ENCODE results near the gene GRK5. TPM values are rescaled to one million over a fixed set of nuclear protein-coding genes. Genes with fewer than 3 reads are reported as not detected.

GRK5 gene
- total RNA-seq, 6 experiments from 2014 or later: 5.9 to 11.5 (median 7.9) TPM

GRCh38 chr10:119504651-119505050, 297.3 kb downstream of the GRK5 start:
- Histone ChIP-seq H3K27ac (no peak overlapping the region), H3K9me3 (no peaks in the 10 kb centered on the region), H3K4me3 (no peak overlapping the region), H3K36me3 (no peaks in the 10 kb centered on the region), H3K27me3 (no peaks in the 10 kb centered on the region), H3K4me1 (no peaks in the 10 kb centered on the region)
- DNase-seq (no peak), ATAC-seq (no peak)
- intact Hi-C loops (cut with DNase I): no loop called here
- TF ChIP-seq POLR2A (IDR thresholded peaks at IDR 0.05) (no peak), CTCF (IDR thresholded peaks at IDR 0.05) (no peak)
- WGBS (ENCODE audit: insufficient coverage, low coverage, low lambda C conversion rate, missing lambda C conversion rate): 92% methylated on average over 8 of the region's 10 CpGs

- no peaks in the 10 kb centered on the region for H3K4me1 ChIP-seq
- H3K36me3 ChIP-seq: no peaks in the 10 kb centered on the region
- no peaks in the 10 kb centered on the region for H3K27me3 ChIP-seq
- no peak overlapping the region for H3K4me3 ChIP-seq
- intact Hi-C loops (cut with DNase I): no loop called here
- no peak for TF ChIP-seq POLR2A (IDR thresholded peaks at IDR 0.05)
- TF ChIP-seq CTCF (IDR thresholded peaks at IDR 0.05): no peak
- 31% methylated on average over 2 of the region's 12 CpGs for WGBS (ENCODE audit: insufficient coverage, low coverage, low lambda C conversion rate, missing lambda C conversion rate)
- no peaks in the 10 kb centered on the region for H3K9me3 ChIP-seq
- DNase-seq: no peak
- no peak for ATAC-seq
- no peak overlapping the region for H3K27ac ChIP-seq
Observed at GRCh38 chr10:119505131-119505551, 297.8 kb downstream of the GRK5 start.

Small RNAs within 50 kb of the gene (microRNA-seq; reads per million reads assigned to microRNA genes)
- 0 reads per million in 2 donors for gene MIR4681

Small RNAs within 50 kb of the gene (small RNA-seq; reads per million reads assigned to genes)
- 0 reads per million in 2 experiments for gene MIR4681
- gene RN7SL749P: 0 reads per million in 2 experiments

Other genes starting within 250 kb of the GRK5 start
- gene NANOS1, start 177.9 kb upstream of the GRK5 start, total RNA-seq: under 1 TPM in 3 of 6 experiments, not detected in 3; 0.06 to 0.35 (median 0.31) TPM
- 10 to 100 TPM; 41.6 to 69.5 (median 57.4) TPM for gene EIF3A, start 126.8 kb upstream of the GRK5 start, total RNA-seq
- 10 to 100 TPM; 24.0 to 46.4 (median 36.1) TPM for gene DENND10, start 103.5 kb upstream of the GRK5 start, total RNA-seq
- 100 to 1,000 TPM in 1 of 6 experiments, 10 to 100 TPM in 5; 16.0 to 152 (median 23.8) TPM for gene SFXN4, start 41.9 kb upstream of the GRK5 start, total RNA-seq
- 100 to 1,000 TPM; 171 to 235 (median 194) TPM for gene PRDX3, start 28.8 kb upstream of the GRK5 start, total RNA-seq

Measured in right lobe of liver (tissue), 6 donors.